ENCODE data around the gene SLC17A9. TPM values are rescaled to one million over a fixed set of nuclear protein-coding genes. Genes with fewer than 3 reads are reported as not detected.
"Not testable (repeated sequence)": the region's sequence is repeated elsewhere in the genome, so short reads cannot be mapped to it uniquely, and the experiment has no call there.

The SLC17A9 gene
- total RNA-seq, 1 donor from 2014 or later, result 12.4 TPM

- Mint-ChIP-seq H3K4me3 (ENCODE audit: unreplicated experiment) (no peak overlapping the region), H3K9me3 (ENCODE audit: unreplicated experiment) (no peaks in the 10 kb centered on the region), H3K4me1 (ENCODE audit: low read depth, unreplicated experiment) (peaks cover 5% of the 10 kb centered on the region), H3K36me3 (ENCODE audit: low read depth, unreplicated experiment) (peaks cover 4% of the 10 kb centered on the region), H3K27me3 (ENCODE audit: low read depth, unreplicated experiment) (peaks cover 10% of the 10 kb centered on the region), H3K27ac (ENCODE audit: unreplicated experiment) (no peak overlapping the region)
- no peaks in the 10 kb centered on the region for H3K4me1 ChIP-seq (ENCODE audit: insufficient read depth, low read length)
- H2AFZ ChIP-seq (ENCODE audit: low read depth, low read length), result no peak overlapping the region
- no peak overlapping the region for H3K4me3 ChIP-seq (ENCODE audit: insufficient read depth, low read depth, low read length)
- no peak overlapping the region for H3K9ac ChIP-seq (ENCODE audit: low read length)
- TF ChIP-seq EZH2 (IDR thresholded peaks at IDR 0.05; ENCODE audit: insufficient read depth, low read length), result no peak
- TF ChIP-seq, protein P1, sequence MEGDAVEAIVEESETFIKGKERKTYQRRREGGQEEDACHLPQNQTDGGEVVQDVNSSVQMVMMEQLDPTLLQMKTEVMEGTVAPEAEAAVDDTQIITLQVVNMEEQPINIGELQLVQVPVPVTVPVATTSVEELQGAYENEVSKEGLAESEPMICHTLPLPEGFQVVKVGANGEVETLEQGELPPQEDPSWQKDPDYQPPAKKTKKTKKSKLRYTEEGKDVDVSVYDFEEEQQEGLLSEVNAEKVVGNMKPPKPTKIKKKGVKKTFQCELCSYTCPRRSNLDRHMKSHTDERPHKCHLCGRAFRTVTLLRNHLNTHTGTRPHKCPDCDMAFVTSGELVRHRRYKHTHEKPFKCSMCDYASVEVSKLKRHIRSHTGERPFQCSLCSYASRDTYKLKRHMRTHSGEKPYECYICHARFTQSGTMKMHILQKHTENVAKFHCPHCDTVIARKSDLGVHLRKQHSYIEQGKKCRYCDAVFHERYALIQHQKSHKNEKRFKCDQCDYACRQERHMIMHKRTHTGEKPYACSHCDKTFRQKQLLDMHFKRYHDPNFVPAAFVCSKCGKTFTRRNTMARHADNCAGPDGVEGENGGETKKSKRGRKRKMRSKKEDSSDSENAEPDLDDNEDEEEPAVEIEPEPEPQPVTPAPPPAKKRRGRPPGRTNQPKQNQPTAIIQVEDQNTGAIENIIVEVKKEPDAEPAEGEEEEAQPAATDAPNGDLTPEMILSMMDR (IDR thresholded peaks at IDR 0.05; ENCODE audit: insufficient read depth, low read depth, low read length), result no peak
- H3K27me3 ChIP-seq (ENCODE audit: insufficient read depth, low read length), result no peaks in the 10 kb centered on the region
- no peaks in the 10 kb centered on the region for H3K79me2 ChIP-seq (ENCODE audit: insufficient read depth, low read length)
- H3K27ac ChIP-seq (ENCODE audit: low read depth, low read length), result no peak overlapping the region
- FAIRE-seq (no peak), DNase-seq (ENCODE audit: low read depth) (no peak)
- no peaks in the 10 kb centered on the region for H4K20me1 ChIP-seq (ENCODE audit: insufficient read depth, low read length)
- H3K4me2 ChIP-seq (ENCODE audit: low read length), result no peak overlapping the region
- H3K36me3 ChIP-seq (ENCODE audit: insufficient read depth, low read length), result no peaks in the 10 kb centered on the region
- H3K9me3 ChIP-seq (ENCODE audit: insufficient read depth, low read depth, low read length), result no peaks in the 10 kb centered on the region
Measured at GRCh38 chr20:62959101-62959971, 6.8 kb downstream of the SLC17A9 start.

- Histone ChIP-seq H3K79me2 (ENCODE audit: insufficient read depth, low read length) (no peaks in the 10 kb centered on the region), H4K20me1 (ENCODE audit: insufficient read depth, low read length) (no peaks in the 10 kb centered on the region), H3K4me2 (ENCODE audit: low read length) (no peak overlapping the region), H3K4me1 (ENCODE audit: insufficient read depth, low read length) (no peaks in the 10 kb centered on the region), H3K36me3 (ENCODE audit: insufficient read depth, low read length) (no peaks in the 10 kb centered on the region), H2AFZ (ENCODE audit: low read depth, low read length) (no peak overlapping the region), H3K9ac (ENCODE audit: low read length) (no peak overlapping the region), H3K27me3 (ENCODE audit: insufficient read depth, low read length) (no peaks in the 10 kb centered on the region), H3K9me3 (ENCODE audit: insufficient read depth, low read depth, low read length) (no peaks in the 10 kb centered on the region), H3K27ac (ENCODE audit: low read depth, low read length) (no peak overlapping the region), H3K4me3 (ENCODE audit: insufficient read depth, low read depth, low read length) (no peak overlapping the region)
- Mint-ChIP-seq H3K27ac (ENCODE audit: unreplicated experiment) (no peak overlapping the region), H3K4me3 (ENCODE audit: unreplicated experiment) (no peak overlapping the region), H3K4me1 (ENCODE audit: low read depth, unreplicated experiment) (peaks cover 5% of the 10 kb centered on the region), H3K36me3 (ENCODE audit: low read depth, unreplicated experiment) (peaks cover 4% of the 10 kb centered on the region), H3K27me3 (ENCODE audit: low read depth, unreplicated experiment) (peaks cover 10% of the 10 kb centered on the region), H3K9me3 (ENCODE audit: unreplicated experiment) (no peaks in the 10 kb centered on the region)
- DNase-seq (ENCODE audit: low read depth), result no peak
- no peak for FAIRE-seq
- no peak for TF ChIP-seq EZH2 (IDR thresholded peaks at IDR 0.05; ENCODE audit: insufficient read depth, low read length)
- TF ChIP-seq, protein P1 (IDR thresholded peaks at IDR 0.05; ENCODE audit: insufficient read depth, low read depth, low read length), result no peak
Measured at GRCh38 chr20:62959998-62960436, 7.5 kb downstream of the SLC17A9 start.

DNA sequence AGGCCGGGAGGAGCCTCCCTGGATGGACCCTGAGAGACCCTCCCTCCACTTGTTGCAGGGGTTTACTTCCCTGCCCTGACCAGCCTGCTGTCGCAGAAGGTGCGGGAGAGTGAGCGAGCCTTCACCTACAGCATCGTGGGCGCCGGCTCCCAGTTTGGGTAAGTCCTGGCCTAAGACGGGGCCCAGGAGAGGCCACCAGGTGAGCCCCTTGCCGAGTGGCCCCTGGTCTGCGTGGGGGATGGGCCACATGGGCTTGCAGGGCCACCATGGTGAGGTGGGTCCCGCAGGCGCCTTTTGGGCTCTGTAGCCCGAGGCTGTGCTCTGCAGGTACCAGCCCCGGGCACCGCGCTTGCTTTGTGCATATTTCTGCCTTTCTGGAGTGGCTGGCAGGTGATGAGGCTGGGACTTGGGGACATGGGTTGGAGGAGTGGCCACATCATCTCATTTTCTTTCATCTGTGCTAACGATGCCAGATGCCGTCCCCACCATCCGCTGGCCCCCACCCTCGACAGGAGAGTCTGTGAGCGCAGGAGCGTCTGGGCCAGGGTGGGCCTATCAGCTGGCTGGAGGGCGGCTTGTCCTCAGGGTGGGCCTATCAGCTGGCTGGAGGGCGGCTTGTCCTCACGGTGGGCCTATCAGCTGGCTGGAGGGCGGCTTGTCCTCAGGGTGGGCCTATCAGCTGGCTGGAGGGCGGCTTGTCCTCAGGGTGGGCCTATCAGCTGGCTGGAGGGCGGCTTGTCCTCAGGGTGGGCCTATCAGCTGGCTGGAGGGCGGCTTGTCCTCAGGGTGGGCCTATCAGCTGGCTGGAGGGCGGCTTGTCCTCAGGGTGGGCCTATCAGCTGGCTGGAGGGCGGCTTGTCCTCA, 8.2 kb downstream of the SLC17A9 start:
- not testable (repeated sequence) for H3K4me3 Mint-ChIP-seq (ENCODE audit: unreplicated experiment); H3K36me3 ChIP-seq (ENCODE audit: insufficient read depth, low read length); DNase-seq (ENCODE audit: low read depth); H3K36me3 Mint-ChIP-seq (ENCODE audit: low read depth, unreplicated experiment); H3K4me2 ChIP-seq (ENCODE audit: low read length); H3K27me3 ChIP-seq (ENCODE audit: insufficient read depth, low read length); H3K27ac ChIP-seq (ENCODE audit: low read depth, low read length); FAIRE-seq; H4K20me1 ChIP-seq (ENCODE audit: insufficient read depth, low read length); H3K9me3 ChIP-seq (ENCODE audit: insufficient read depth, low read depth, low read length); H3K27ac Mint-ChIP-seq (ENCODE audit: unreplicated experiment); H3K4me1 Mint-ChIP-seq (ENCODE audit: low read depth, unreplicated experiment); H3K4me3 ChIP-seq (ENCODE audit: insufficient read depth, low read depth, low read length); H3K9me3 Mint-ChIP-seq (ENCODE audit: unreplicated experiment); H2AFZ ChIP-seq (ENCODE audit: low read depth, low read length); H3K4me1 ChIP-seq (ENCODE audit: insufficient read depth, low read length); H3K9ac ChIP-seq (ENCODE audit: low read length); H3K79me2 ChIP-seq (ENCODE audit: insufficient read depth, low read length)
- peaks cover 12% of the 10 kb centered on the region for H3K27me3 Mint-ChIP-seq (ENCODE audit: low read depth, unreplicated experiment)
